EH (cell line): ENCODE measurements around the gene COQ8B.
"Not testable (repeated sequence)": the region's sequence is repeated elsewhere in the genome, so short reads cannot be mapped to it uniquely, and the experiment has no call there.

ENCODE experiments used
- DNase-seq: peaks from one replicate; pipeline ENCODE4 v3.0.0-alpha.2; 2015; ENCODE audit warnings: low read depth

Gene COQ8B

DNA sequence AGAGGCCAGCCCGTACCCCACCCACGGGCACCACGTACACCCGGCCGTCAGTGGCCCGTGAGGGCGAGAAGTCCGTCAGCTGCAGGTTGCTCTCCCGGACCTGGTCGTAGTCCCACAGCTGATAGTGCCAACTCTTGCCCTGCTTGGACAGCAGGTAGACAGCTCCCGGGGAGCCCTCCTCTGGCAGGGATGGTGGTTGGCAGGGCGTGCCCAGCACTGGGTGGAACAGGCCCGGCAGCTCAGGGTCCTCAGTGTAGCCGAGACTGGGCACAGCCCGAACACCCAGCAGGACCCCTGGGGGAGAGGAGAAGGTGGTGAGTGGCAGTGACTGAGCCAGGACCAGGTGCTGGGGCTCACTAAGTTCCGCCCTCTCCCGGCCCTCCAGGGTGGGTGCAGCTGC, 25.8 kb upstream of the COQ8B start:
- no peak for DNase-seq

DNA sequence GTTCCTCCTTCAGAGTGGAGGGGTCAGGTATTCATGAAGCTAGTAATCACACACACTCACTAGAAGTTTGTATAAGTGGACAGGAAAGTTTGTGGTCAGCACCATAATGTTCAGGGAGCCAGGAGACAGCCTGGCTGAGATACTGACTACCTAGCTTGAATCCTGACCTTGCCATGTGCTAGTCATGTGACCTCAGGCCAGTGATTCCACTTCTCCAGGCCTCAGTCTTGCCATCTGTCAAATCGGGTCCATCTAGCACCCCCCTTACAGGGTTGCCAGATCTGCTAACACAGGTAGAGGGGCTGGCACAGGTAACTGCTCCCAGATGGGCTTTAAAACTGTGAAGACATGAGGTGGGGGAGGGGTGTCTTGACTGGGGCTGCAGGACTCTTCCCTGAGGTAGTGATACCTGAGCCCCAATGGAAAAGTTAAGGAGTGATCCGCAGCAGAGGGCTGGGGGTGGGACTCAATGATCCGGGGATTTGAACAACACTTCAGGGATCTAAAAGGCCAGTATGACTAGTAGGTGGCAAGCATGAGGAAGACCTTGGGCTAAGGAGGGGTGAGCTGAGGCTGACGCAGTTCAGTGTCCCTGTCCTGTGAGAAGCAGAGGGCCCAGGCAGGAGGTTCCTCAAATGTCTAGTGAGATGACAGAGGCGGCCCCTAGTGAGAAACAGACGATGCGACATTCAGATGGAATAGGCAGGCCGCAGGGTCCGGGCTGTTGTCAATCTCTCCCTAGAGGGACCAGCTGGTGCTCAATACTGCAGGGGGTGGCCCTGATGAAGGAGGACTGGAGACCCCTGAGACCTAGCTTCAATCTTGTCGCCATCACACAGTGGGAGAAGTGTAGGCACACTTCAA, 25.1 kb upstream of the COQ8B start:
- no peak for DNase-seq

DNA sequence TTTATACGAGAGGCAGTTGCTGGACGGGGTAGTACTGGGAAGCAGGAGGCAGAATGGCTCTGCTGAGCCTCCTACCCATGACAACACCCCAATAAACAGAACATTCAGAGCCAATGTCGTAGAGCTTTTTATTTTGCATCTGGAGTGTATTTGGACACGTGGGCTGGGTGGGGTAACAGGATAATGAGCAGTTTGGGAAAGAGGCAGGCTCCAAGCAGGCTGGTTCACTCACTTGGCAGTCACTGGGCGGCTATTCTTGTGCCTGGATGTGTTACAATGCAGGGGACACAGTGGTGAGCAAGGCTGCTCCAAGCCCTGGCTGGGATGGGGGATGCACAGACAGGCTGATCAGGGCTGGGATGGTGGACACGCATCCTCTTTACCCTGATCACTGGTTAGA, 24.1 kb upstream of the COQ8B start:
- DNase-seq: peak; percentile 32

DNA sequence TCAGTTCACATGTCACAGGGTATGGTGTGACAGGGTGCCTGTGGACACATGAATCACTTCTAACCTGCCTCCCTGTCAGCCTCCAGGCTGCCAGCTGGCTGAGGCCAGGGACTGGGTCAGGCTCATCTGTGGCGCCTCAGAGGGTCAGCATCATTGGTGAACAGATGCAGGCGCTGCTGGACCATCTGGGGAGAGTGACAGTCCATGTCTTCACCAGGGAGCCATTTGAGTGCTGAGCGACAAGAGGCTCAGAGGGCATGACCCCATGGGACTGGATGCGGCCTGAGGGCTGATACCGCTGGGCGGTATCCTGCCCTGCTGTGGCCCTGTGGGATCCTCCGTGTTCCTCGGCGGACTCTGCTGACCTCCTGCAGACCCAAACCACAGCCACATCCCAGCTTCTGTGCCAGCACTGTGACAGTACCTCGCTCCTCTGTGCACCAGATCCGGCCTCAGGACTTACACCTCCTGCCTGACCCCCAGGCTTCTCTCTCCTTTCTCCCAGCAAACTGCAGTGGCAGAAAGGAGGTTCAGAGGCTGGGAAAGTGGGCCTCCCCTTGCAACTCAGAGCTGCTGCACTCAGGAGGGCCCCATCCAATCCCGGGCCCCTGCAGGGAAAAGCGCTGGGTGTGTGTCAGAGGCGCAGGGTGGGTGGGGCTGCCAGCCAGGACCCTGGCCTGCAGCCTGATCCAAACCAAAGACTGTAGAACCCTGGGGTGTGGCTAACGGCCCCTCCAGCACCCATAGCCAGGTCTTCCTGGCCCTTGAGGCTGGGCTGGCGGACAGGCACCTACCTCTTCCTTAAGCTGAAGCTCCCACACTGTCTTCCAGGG, 23.4 kb upstream of the COQ8B start:
- DNase-seq: no peak

DNA sequence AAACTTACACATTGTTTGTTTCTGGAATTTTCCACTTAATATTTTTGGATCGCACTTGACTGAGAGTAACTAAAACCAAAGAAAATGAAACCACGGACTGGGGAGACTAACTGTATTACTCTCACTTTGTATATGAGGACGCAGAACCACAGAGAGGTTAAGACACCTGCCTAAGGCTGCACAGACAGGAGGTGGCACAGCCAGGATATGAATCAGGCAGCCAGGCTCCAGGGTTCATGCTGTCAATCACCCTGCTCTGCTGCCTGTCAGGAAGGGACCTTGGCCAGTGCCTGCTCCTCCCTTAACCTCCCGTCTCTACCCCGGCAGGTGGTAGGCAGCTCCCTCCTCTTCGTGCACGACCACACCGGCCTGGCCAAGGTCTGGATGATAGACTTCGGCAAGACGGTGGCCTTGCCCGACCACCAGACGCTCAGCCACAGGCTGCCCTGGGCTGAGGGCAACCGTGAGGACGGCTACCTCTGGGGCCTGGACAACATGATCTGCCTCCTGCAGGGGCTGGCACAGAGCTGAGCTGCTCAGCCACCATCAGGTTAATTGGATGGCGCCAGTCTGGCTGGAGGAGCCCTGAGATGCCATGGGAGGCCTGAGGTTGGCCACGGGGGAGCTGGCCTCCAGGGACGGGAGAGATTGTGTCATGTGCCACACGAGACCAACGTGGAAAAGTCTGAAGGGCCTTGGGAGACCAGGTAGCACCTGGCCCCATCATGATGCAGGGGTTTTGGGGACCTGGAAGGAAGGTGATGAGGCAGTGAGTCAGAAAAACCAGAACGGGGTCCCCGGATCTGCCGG, 22.5 kb upstream of the COQ8B start:
- DNase-seq: no peak

DNA sequence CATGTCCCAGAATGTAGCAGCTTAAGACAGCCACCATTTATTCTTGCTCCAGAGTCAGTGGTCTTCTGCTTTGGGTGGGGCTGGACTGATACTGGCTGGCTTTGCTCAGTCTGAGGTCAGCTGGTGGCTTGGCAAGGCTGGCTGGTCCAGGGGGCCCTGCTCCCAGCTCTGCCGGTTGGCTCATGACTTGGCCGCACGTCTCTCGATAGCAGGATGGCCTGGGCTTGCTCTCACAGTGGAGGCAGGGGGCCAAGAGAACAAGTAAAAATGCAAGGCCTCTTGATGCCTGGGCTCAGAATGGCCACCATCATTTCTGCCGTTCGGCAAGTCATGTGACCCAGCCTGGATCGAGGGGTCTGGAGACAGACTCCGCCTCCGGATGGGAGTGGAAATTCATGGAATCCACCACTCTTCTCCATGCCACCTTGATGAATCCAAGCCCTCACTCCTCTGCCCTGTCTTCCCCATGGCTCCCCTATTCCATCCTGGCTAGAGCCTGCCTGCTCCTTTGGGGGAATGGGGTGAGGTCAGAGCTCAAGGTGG, 20.5 kb upstream of the COQ8B start:
- DNase-seq: no peak

DNA sequence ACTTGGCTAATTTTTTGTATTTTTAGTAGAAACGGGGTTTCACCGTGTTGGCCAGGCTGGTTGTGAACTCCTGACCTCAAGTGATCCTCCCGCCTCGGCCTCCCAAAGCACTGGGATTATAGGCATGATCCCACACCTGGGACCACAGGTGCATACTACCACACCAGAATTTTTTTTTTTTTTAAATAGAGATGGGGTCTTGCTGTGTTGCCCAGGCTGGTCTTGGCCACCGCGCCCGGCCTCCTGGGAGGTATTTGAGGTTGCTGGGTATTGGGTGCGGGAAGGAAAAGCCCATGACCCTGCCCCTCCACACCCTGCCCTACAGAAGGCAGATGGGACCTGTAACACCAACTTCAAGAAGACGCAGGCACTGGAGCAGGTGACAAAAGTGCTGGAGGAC, 20.0 kb upstream of the COQ8B start:
- DNase-seq: no peak

DNA sequence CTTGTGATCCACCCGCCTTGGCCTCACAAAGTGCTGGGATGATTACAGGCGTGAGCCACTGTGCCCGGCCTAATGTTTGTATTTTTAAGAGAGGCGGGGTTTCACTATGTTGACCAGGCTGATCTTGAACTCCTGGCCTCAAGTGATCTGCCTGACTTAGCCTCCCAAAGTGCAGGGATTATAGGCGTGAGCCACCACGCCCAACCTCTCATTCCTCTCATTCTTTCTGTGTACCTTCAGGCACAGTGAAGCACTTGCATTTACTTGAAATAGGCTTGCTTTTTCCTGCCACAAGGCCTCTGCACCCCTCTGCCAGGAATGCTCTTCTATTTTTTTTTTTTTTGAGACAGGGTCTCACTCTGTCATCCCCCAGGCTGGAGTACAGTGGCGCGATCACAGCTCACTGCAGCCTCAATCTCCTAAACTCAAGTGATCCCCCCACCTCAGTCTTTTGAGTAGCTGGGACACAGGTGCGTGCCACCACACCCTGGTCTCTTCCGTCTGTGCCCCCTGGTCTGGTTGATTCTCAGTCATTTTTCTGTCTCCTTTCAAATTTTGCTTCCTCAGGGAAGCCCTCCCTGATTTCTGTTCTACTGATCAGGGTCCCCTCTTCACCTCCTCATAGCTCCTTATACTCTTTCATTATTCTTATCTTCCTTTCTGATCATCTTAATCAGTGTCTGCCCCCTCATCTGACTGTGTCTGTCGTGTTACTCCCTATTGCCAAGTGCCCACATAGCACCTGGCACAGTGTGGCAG, 18.5 kb upstream of the COQ8B start:
- DNase-seq: no peak

DNA sequence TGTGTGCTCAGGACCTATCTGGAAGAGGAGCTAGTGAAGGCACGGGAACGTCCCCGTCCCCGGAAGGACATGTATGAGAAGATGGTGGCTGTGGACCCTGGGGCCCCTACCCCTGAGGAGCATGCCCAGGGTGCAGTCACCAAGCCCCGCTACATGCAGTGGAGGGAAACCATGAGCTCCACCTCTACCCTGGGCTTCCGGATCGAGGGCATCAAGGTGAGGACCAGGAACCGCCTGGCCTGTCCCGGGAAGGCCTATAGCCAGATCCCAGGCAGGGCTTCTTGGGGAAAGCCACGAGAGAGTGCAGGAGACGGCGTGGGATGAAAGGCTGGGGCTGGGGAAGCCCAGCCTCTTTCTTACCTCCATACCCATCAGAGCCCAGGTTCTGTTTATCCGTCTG, 16.5 kb upstream of the COQ8B start:
- DNase-seq: no peak

DNA sequence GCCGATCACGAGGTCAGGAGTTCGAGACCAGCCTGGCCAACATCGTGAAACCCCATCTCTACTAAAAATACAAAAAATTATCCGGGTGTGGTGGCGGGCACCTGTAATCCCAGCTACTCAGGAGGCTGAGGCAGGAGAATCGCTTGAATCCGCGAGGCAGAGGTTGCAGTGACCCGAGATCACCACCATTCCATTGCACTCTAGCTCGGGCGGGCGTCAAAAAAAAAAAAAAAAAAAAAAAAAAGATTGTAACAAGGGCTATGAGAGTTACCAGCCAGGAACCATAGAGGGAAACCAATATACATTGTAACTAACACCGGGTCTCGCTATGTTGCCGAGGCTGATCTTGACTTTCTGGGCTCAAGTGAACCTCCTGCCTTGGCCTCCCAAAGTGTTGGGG, 15.6 kb upstream of the COQ8B start:
- DNase-seq: not testable (repeated sequence)

DNA sequence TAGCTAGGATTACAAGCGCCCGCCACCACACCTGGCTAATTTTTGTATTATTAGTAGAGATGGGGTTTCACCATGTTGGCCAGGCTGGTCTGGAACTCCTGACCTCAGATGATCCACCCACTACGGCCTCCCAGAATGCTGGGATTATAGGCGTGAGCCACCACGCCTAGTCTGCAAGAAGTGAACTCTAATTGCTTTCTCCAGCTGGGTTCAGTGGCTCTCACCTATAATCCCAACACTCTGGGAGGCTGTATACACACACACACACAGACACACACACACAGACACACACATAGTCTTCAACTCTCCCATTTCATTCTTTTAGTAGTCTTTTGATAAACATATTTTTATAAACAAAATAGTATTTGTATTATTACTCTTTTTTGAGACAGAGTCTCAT, 13.4 kb upstream of the COQ8B start:
- DNase-seq: not testable (repeated sequence)

DNA sequence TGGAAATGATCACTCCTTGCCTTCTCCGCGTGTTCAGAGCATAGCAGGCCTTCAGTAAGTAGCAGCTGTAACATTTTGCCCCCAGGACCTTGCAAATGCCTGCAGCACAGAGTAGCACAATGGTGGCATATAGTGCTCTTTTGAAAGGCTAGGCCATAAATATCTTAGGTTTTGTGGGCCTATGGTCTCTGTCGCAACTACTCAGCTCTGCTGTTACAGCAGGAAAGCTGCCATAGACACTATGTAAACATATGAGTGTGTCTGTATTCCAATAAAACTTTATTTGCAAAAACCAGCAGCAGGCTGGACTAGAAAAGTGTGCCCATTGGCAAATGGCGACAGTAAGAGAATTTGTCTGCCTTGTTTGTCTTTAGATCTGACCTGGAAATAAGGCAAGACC, 9.6 kb upstream of the COQ8B start:
- no peak for DNase-seq

DNA sequence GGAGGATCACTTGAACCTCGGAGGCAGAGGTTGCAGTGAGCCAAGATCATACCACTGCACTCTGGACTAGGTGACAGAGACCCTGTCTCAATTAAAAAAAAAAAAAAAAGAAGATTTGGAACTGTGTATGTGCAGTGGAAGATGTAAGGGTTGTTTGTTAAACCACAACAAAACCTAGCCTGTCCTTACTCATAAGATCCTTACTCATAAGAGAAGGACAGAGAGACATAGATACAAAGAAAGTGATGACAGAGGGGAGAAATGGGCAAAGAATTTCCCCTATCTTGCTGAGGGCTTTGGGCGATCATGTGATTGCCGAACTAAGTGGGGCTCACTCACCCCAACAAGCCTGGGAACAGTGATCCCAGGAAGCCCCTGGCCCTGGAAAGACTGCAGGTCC, 8.2 kb upstream of the COQ8B start:
- DNase-seq: no peak

DNA sequence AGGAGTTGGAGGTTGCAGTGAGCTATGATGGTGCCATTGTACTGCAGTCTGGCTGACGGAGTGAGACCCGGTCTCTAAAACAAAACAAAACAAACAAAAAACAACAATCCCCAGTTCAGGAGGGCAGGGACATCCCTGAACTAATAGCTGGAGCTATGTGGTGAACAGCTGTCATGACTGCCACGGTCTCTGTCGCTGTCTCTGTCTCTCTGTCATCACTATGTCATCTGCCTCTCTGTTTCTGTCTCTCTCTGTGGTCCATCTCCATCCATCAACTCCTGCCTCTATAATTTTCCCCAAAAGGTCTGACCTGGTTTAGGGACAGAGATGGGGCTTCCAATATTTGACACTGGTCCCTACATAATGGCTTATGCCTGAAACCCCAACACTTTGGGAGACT, 7.6 kb upstream of the COQ8B start:
- no peak for DNase-seq

DNA sequence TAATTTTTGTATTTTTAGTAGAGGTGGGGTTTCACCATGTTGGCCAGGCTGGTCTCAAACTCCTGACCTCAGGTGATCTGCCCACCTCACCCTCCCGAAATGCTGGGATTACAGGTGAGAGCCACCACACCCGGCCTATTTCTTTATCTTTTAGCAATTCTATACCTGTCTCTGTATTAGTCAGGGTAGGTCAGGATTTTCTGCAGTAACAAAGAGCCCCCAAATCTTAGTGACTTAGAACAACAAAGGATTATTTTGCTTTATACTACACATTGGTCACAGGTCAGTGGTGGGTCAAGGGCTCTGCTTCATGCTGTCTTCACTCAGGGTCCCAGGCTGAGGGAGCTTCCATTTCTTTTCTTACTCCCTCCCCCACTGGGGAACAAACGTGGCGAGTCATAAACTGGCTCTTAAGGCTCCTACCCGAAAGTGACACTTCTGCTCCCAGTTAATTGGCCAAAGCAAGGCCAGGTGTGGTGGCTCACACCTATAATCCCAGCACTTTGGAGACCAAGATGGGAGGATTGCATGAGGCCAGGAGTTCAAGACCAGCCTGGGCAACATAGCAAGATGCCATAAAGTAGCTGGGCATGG, 7.1 kb upstream of the COQ8B start:
- no peak for DNase-seq

DNA sequence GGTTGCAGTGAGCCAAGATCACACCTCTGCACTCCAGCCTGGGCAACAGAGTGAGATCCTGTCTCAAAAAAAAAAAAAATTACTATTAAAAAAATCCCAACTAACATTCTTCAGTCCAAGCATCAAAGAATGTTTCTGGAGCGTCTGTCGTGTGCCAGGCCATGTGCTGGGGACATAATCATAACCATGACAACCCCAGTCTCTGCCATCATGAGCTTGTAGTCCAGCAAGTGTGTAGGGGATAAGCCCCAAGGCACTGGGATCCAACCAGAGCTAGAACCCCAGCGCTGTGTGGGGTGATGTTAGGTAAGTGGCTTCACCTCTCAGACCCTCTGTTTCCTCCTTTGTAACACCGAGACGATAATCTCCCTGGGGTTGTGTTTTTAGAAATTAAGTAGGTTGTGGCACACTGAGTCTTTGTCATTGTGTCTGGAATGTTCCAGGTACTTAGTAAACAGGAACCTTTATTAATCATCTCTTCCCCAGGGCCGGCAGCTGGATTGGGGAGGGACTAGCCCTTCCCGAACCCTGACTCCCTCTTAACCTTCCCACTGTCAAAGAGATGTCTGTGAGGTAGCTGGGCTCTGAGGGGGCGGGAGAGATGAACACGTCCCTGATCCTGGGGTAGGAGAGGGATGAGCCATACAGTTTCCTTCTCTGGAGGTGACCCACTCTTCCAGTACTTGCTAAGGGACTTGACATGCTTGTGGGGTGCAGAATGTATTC, 5.4 kb upstream of the COQ8B start:
- no peak for DNase-seq

DNA sequence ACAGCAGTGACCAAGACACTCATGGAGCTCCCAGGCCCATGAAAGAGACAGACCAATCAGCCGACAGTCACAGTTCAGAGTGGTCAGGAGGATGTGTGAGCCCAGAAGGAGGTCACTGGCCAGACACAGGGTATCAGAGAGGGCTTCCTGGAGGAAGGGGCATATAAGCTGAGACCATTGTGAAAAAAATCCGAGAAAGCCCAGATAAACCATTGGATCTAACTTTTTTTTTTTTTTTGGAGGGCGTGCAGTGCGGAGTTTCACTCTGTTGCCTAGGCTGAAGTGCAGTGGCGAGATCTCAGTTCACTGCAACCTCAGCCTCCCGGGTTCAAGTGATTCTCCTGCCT, 4.4 kb upstream of the COQ8B start:
- no peak for DNase-seq

DNA sequence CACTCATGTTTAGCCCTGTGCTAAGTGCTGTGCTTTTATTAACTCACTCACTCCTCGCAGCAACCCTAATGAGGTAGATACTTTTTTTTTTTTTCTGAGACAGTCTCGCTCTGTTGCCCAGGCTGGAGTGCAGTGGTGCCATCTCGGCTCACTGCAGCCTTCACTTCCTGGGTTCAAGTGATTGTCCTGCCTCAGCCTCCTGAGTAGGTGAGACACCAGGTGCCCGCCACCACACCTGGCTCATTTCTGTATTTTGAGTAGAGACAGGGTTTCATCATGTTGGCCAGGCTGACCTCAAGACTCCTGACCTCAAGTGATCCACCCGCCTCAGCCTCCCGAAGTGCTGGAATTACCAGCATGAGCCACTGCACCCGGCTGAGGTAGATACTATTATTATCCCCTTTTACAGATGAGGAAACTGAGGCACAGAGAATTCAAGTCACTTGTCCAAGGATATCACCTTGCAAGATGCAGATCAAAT, 2.8 kb upstream of the COQ8B start:
- no peak for DNase-seq

DNA sequence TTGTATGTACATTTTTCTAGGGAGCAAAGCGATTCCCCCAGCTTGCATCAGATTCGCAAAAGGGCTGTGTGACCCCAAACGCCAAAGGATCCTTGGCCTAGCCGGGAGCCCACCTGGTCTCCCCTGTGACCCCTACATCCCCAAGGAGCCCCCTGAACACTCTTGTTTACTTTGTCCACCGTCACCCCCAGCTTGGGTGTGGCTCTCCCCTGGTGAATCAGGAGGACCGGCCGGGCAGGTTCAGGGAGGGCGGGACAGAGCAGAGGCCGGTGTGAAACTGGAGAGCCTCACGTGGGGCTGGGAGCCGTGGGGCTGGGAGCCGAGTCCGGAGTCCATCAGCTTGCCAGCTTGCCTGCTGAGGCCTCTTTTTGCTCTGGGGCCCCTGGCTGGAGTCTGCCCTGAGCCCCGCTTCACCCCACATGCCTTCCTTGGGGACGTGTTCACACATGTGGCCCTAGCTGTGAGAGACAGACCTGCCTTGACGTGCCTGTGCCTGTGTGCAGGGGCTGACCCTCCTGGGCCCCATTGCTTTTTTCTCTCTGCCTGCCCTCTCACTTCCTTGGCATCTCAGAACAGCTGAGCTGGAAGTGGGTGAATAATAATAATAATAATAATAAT, 2.2 kb upstream of the COQ8B start:
- peak; percentile 45 for DNase-seq
